ENCODE results near the gene KCNA2. TPM values are rescaled to one million over a fixed set of nuclear protein-coding genes. Genes with fewer than 3 reads are reported as not detected.

The KCNA2 gene
- polyA plus RNA-seq, 3 donors from 2014 or later, result not detected

- no peak overlapping the region for H3K27ac Mint-ChIP-seq
- no peak for DNase-seq
- H3K27me3 Mint-ChIP-seq (ENCODE audit: low read depth in 3 of 3), result peaks cover 1 to 14% (median 13%) of the 10 kb centered on the region in 3 donors
- no peaks in the 10 kb centered on the region for H3K9me3 Mint-ChIP-seq
- no peak overlapping the region for H3K4me3 Mint-ChIP-seq
- H3K4me1 Mint-ChIP-seq, result peaks cover 7 to 9% of the 10 kb centered on the region in 2 donors
- no peaks in the 10 kb centered on the region for H3K36me3 Mint-ChIP-seq
Measured at GRCh38 chr1:110587906-110588305, 18.3 kb downstream of the KCNA2 start.

- peaks cover 7 to 9% of the 10 kb centered on the region in 2 donors for H3K4me1 Mint-ChIP-seq
- no peaks in the 10 kb centered on the region for H3K9me3 Mint-ChIP-seq
- no peak overlapping the region for H3K27ac Mint-ChIP-seq
- H3K4me3 Mint-ChIP-seq, result no peak overlapping the region
- H3K36me3 Mint-ChIP-seq, result no peaks in the 10 kb centered on the region
- peaks cover 2 to 11% (median 10%) of the 10 kb centered on the region in 3 donors for H3K27me3 Mint-ChIP-seq (ENCODE audit: low read depth in 3 of 3)
- DNase-seq, result no peak
Measured at GRCh38 chr1:110585481-110585880, 20.7 kb downstream of the KCNA2 start.

DNA sequence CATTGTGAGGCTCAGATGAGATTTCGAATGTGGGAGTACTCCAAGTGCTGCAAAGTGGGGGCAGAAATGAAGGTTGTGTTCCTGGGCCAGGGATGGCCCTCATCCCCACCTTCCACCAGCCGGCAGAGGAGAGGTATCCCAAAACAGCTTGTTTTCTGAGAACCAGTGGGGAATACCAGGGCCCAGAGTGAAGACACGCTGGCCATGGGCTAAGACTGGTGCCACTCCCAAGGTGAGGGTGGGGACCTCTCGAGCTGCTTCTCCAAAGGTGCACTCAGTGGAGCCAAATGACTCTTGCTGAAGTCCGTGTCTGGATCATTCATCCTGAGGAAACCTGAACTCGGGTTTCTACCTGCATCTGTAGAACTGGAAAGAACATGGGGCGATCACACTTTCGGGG is 22.1 kb downstream of the KCNA2 start:
- peaks cover 2 to 12% (median 7%) of the 10 kb centered on the region in 3 donors for H3K27me3 Mint-ChIP-seq (ENCODE audit: low read depth in 3 of 3)
- H3K36me3 Mint-ChIP-seq, result no peaks in the 10 kb centered on the region
- H3K27ac Mint-ChIP-seq, result no peak overlapping the region
- H3K4me1 Mint-ChIP-seq, result peaks cover 5 to 6% of the 10 kb centered on the region in 2 donors
- no peak for DNase-seq
- no peak overlapping the region for H3K4me3 Mint-ChIP-seq
- no peaks in the 10 kb centered on the region for H3K9me3 Mint-ChIP-seq

- H3K27me3 Mint-ChIP-seq (ENCODE audit: low read depth in 3 of 3), result peaks cover 2 to 12% (median 5%) of the 10 kb centered on the region in 3 donors
- no peak overlapping the region for H3K4me3 Mint-ChIP-seq
Measured at GRCh38 chr1:110583505-110583904, 22.7 kb downstream of the KCNA2 start.

GRCh38 chr1:110582378-110582777 is 23.8 kb downstream of the KCNA2 start:
- Mint-ChIP-seq H3K4me1 (no peaks in the 10 kb centered on the region), H3K27me3 (ENCODE audit: low read depth in 3 of 3) (peaks cover 2 to 9% (median 2%) of the 10 kb centered on the region in 3 donors), H3K27ac (no peak overlapping the region), H3K9me3 (no peaks in the 10 kb centered on the region), H3K4me3 (no peak overlapping the region), H3K36me3 (no peaks in the 10 kb centered on the region)
- no peak for DNase-seq

More at GRCh38 chr1:110583505-110583904, 22.7 kb downstream of the KCNA2 start:
- no peaks in the 10 kb centered on the region for H3K9me3 Mint-ChIP-seq
- no peak overlapping the region for H3K27ac Mint-ChIP-seq
- DNase-seq, result no peak
- H3K36me3 Mint-ChIP-seq, result no peaks in the 10 kb centered on the region
- H3K4me1 Mint-ChIP-seq, result peaks cover 0 to under 1% of the 10 kb centered on the region in 2 donors

DNA sequence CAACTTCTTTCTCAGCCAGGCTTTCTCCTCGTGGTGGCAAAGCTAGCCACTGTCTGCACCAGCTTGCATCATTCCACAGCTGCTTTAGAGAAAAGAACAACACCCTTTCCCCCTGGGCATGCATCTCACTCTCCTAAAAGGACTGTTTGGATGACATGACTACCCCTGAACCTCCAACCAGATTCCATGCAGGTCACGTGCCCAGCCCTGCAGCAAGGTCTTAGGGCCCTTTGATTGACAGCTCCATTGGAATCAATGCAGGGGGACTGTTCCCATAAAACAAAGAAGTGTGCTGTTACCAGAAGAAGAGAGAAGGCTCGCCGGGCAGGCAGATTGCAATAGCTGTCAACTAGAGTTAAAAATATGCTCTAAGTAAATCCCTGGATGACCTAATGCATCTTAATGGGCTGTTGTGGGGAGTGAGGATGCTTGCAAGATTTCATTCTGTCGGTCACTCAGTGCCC is 24.4 kb downstream of the KCNA2 start:
- no peak for DNase-seq
- Mint-ChIP-seq H3K27ac (no peak overlapping the region), H3K4me1 (no peaks in the 10 kb centered on the region), H3K4me3 (no peak overlapping the region), H3K9me3 (no peaks in the 10 kb centered on the region), H3K36me3 (no peaks in the 10 kb centered on the region), H3K27me3 (ENCODE audit: low read depth in 3 of 3) (peaks cover 2 to 9% (median 2%) of the 10 kb centered on the region in 3 donors)

DNA sequence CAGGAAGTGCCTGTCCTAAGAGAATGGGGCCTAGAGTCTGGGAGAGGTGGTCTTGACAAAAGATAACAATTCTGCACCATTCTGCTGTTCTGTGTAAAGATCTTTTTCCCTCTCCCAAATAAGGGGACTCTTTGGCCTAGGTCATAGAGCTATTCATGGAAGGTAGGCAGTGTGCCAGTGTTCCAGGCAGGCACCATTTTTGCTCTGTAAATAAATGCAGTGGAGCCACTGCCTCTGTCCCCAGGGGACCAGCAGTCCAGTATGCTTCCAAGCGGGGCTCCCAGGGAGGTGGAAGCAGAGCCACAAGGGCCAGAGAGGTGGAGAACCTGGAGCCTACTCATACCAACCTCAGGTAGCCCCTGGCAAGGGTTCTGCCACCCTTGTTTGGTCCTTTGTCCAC is 25.9 kb downstream of the KCNA2 start:
- no peak for DNase-seq
- H3K27me3 Mint-ChIP-seq (ENCODE audit: low read depth in 3 of 3), result peaks cover 2 to 11% (median 2%) of the 10 kb centered on the region in 3 donors
- H3K4me1 Mint-ChIP-seq, result no peaks in the 10 kb centered on the region
- no peaks in the 10 kb centered on the region for H3K36me3 Mint-ChIP-seq
- no peak overlapping the region for H3K27ac Mint-ChIP-seq
- H3K4me3 Mint-ChIP-seq, result no peak overlapping the region
- no peaks in the 10 kb centered on the region for H3K9me3 Mint-ChIP-seq

GRCh38 chr1:110579460-110579859 is 26.7 kb downstream of the KCNA2 start:
- no peaks in the 10 kb centered on the region for H3K9me3 Mint-ChIP-seq
- no peaks in the 10 kb centered on the region for H3K4me1 Mint-ChIP-seq
- H3K27ac Mint-ChIP-seq, result no peak overlapping the region
- no peak for DNase-seq
- H3K36me3 Mint-ChIP-seq, result no peaks in the 10 kb centered on the region
- H3K27me3 Mint-ChIP-seq (ENCODE audit: low read depth in 3 of 3), result peaks cover 2 to 11% (median 2%) of the 10 kb centered on the region in 3 donors
- H3K4me3 Mint-ChIP-seq, result no peak overlapping the region

- no peaks in the 10 kb centered on the region for H3K9me3 Mint-ChIP-seq
Measured at GRCh38 chr1:110576441-110576840, 29.7 kb downstream of the KCNA2 start.

DNA sequence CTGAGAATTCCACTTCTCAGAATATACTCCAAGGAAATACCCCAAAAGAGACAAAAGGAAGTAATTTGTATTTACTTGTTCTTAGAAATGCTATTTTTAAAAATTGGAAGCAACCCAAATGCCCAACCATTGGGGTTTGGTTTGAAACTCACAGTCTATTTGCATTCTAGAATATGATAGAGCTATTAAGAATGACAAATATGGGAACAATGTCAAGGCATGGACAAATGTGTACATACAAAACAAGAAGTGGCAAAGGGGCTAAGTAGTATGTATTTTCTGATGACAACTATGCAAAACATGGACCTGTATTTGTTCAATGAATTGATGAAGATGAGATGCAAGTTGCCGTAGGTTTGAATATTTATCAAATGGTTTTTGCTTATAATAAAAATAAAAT is 32.8 kb downstream of the KCNA2 start:
- H3K4me3 Mint-ChIP-seq, result no peak overlapping the region
- H3K27me3 Mint-ChIP-seq (ENCODE audit: low read depth in 3 of 3), result peaks cover 1 to 10% (median 10%) of the 10 kb centered on the region in 3 donors
- no peaks in the 10 kb centered on the region for H3K4me1 Mint-ChIP-seq
- H3K36me3 Mint-ChIP-seq, result no peaks in the 10 kb centered on the region
- H3K9me3 Mint-ChIP-seq, result no peaks in the 10 kb centered on the region
- H3K27ac Mint-ChIP-seq, result no peak overlapping the region
- no peak for DNase-seq

More at GRCh38 chr1:110576441-110576840, 29.7 kb downstream of the KCNA2 start:
- H3K27ac Mint-ChIP-seq, result no peak overlapping the region
- no peak for DNase-seq
- peaks cover 0 to 11% (median 4%) of the 10 kb centered on the region in 3 donors for H3K27me3 Mint-ChIP-seq (ENCODE audit: low read depth in 3 of 3)
- no peaks in the 10 kb centered on the region for H3K4me1 Mint-ChIP-seq
- no peak overlapping the region for H3K4me3 Mint-ChIP-seq
- H3K36me3 Mint-ChIP-seq, result no peaks in the 10 kb centered on the region

GRCh38 chr1:110572751-110573150 is 33.4 kb downstream of the KCNA2 start:
- Mint-ChIP-seq H3K4me3 (no peak overlapping the region), H3K9me3 (no peaks in the 10 kb centered on the region), H3K4me1 (no peaks in the 10 kb centered on the region), H3K36me3 (no peaks in the 10 kb centered on the region), H3K27ac (no peak overlapping the region), H3K27me3 (ENCODE audit: low read depth in 3 of 3) (peaks cover 1 to 10% (median 10%) of the 10 kb centered on the region in 3 donors)
- DNase-seq, result no peak

DNA sequence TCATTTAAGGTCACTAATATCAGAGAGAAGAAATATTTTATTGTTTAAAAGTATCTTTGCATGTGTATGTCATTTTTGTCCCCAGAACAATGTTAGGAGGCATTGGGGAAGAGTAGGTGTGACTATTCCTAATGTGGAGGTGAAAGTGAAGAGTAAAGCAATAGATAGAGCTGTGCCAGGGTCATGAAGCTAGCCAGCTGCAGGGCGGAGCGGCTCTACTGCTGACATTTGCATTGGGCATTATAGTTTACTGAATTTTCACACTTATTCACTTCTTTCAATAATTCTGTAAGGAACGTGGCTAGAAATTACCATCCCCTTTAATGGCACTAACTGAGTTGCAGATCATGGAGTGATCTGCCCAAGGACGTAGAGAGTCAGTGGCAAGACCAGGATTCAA is 35.3 kb downstream of the KCNA2 start:
- H3K27ac Mint-ChIP-seq, result no peak overlapping the region
- peaks cover 5 to 13% (median 8%) of the 10 kb centered on the region in 3 donors for H3K27me3 Mint-ChIP-seq (ENCODE audit: low read depth in 3 of 3)
- no peak overlapping the region for H3K4me3 Mint-ChIP-seq
- no peaks in the 10 kb centered on the region for H3K36me3 Mint-ChIP-seq
- no peaks in the 10 kb centered on the region for H3K9me3 Mint-ChIP-seq
- DNase-seq, result no peak
- no peaks in the 10 kb centered on the region for H3K4me1 Mint-ChIP-seq

- H3K4me3 Mint-ChIP-seq, result no peak overlapping the region
- H3K27me3 Mint-ChIP-seq (ENCODE audit: low read depth in 3 of 3), result peaks cover 5 to 14% (median 8%) of the 10 kb centered on the region in 3 donors
- no peaks in the 10 kb centered on the region for H3K4me1 Mint-ChIP-seq
- H3K27ac Mint-ChIP-seq, result no peak overlapping the region
- H3K9me3 Mint-ChIP-seq, result no peaks in the 10 kb centered on the region
- H3K36me3 Mint-ChIP-seq, result no peaks in the 10 kb centered on the region
- DNase-seq, result no peak
Measured at GRCh38 chr1:110570307-110570706, 35.9 kb downstream of the KCNA2 start.

- DNase-seq, result no peak
- no peak overlapping the region for H3K4me3 Mint-ChIP-seq
- H3K9me3 Mint-ChIP-seq, result no peaks in the 10 kb centered on the region
- H3K27me3 Mint-ChIP-seq (ENCODE audit: low read depth in 3 of 3), result peaks cover 5 to 15% (median 10%) of the 10 kb centered on the region in 3 donors
- H3K4me1 Mint-ChIP-seq, result no peaks in the 10 kb centered on the region
- no peak overlapping the region for H3K27ac Mint-ChIP-seq
- H3K36me3 Mint-ChIP-seq, result no peaks in the 10 kb centered on the region
Measured at GRCh38 chr1:110566836-110567235, 39.3 kb downstream of the KCNA2 start.

GRCh38 chr1:110565565-110565964 is 40.6 kb downstream of the KCNA2 start:
- no peaks in the 10 kb centered on the region for H3K9me3 Mint-ChIP-seq
- H3K27me3 Mint-ChIP-seq (ENCODE audit: low read depth in 3 of 3), result peaks cover 4 to 6% (median 5%) of the 10 kb centered on the region in 3 donors
- H3K4me3 Mint-ChIP-seq, result no peak overlapping the region
- no peaks in the 10 kb centered on the region for H3K36me3 Mint-ChIP-seq
- DNase-seq, result no peak
- no peak overlapping the region for H3K27ac Mint-ChIP-seq
- H3K4me1 Mint-ChIP-seq, result no peaks in the 10 kb centered on the region
